A673 (cell line): ENCODE measurements around the gene SCD5.

Experiments
- EZH2 ChIP-seq: fragments of 200-600 bp; sonication (generic); IDR thresholded peaks from 2 replicates; pipeline ENCODE4 v1.6.1; 2017; ENCODE audit warnings: borderline replicate concordance, low read depth, mild to moderate bottlenecking, mixed read lengths, antibody characterized with exemption, low read length; ENCODE audit not compliant: poor library complexity, severe bottlenecking
- TF ChIP-seq, protein P1 (sequence below): fragments of 300-800, 200-600 bp; sonication (generic); conservative IDR thresholded peaks from 2 replicates; pipeline ENCODE4 v1.5.1; 2017; ENCODE audit warnings: low read depth, mild to moderate bottlenecking, antibody characterized with exemption, low read length, moderate library complexity, mixed read lengths

DNA sequence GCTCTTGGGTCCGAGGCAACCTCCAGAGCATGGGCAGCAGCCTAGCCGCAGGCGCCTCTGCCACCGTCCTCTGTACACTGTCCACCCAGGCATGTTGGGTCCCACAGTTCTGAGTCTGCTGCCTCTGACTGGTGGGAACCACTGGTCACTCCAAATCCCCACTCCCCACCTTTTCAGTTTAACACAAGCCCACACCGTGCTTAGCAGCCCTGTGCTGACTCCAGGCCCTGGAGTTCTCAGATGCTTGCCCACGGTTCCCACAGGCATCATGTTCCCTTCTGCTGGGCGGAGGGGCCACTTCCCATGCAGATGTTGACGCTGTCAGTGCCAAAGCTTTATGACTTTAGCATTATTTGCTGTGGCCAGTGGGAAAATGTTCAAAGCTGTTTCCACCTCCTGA lies 104.5 kb downstream of the SCD5 start:
- TF ChIP-seq, protein P1, sequence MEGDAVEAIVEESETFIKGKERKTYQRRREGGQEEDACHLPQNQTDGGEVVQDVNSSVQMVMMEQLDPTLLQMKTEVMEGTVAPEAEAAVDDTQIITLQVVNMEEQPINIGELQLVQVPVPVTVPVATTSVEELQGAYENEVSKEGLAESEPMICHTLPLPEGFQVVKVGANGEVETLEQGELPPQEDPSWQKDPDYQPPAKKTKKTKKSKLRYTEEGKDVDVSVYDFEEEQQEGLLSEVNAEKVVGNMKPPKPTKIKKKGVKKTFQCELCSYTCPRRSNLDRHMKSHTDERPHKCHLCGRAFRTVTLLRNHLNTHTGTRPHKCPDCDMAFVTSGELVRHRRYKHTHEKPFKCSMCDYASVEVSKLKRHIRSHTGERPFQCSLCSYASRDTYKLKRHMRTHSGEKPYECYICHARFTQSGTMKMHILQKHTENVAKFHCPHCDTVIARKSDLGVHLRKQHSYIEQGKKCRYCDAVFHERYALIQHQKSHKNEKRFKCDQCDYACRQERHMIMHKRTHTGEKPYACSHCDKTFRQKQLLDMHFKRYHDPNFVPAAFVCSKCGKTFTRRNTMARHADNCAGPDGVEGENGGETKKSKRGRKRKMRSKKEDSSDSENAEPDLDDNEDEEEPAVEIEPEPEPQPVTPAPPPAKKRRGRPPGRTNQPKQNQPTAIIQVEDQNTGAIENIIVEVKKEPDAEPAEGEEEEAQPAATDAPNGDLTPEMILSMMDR, result no peak
- TF ChIP-seq EZH2, result no peak
